ENCODE results near the gene NIPAL1.
"Not testable (repeated sequence)": the region's sequence is repeated elsewhere in the genome, so short reads cannot be mapped to it uniquely, and the experiment has no call there.

The NIPAL1 gene

GRCh38 chr4:48016141-48017107, at the start of gene NIPAL1, which contains the start of gene CNGA1:
Gene NIPAL1, plus strand, starts transcription at chr4:48016772. Its CDS starts 68 bp downstream, at chr4:48016840.
Gene CNGA1, minus strand, starts transcription at chr4:48016681. Its CDS starts 63,992 bp downstream, at chr4:47952689.
- in situ Hi-C loops (cut with MboI; ENCODE audit: low pct_unique_long_range_greater_than_20kb, low sequenced_read_pairs) = no loop called here
- peak; percentile 75 for DNase-seq

- in situ Hi-C loops (cut with MboI; ENCODE audit: low pct_unique_long_range_greater_than_20kb, low sequenced_read_pairs) = no loop called here
- no peak for DNase-seq
Observed at GRCh38 chr4:47968847-47969246, 47.7 kb upstream of the NIPAL1 start.

GRCh38 chr4:47972181-47972580, 44.4 kb upstream of the NIPAL1 start:
- DNase-seq = no peak
- in situ Hi-C loops (cut with MboI; ENCODE audit: low pct_unique_long_range_greater_than_20kb, low sequenced_read_pairs) = no loop called here

GRCh38 chr4:47972721-47973120, 43.9 kb upstream of the NIPAL1 start:
- no peak for DNase-seq
- in situ Hi-C loops (cut with MboI; ENCODE audit: low pct_unique_long_range_greater_than_20kb, low sequenced_read_pairs) = no loop called here

GRCh38 chr4:47974566-47974965, 42.0 kb upstream of the NIPAL1 start:
- in situ Hi-C loops (cut with MboI; ENCODE audit: low pct_unique_long_range_greater_than_20kb, low sequenced_read_pairs) = no loop called here
- DNase-seq = no peak

- in situ Hi-C loops (cut with MboI; ENCODE audit: low pct_unique_long_range_greater_than_20kb, low sequenced_read_pairs) = no loop called here
- DNase-seq = no peak
Observed at GRCh38 chr4:47990145-47990544, 26.4 kb upstream of the NIPAL1 start.

- DNase-seq; in situ Hi-C loops (cut with MboI; ENCODE audit: low pct_unique_long_range_greater_than_20kb, low sequenced_read_pairs): not testable (repeated sequence)
Observed at GRCh38 chr4:47992475-47992874, 24.1 kb upstream of the NIPAL1 start.

GRCh38 chr4:47996021-47996420, 20.6 kb upstream of the NIPAL1 start:
- in situ Hi-C loops (cut with MboI; ENCODE audit: low pct_unique_long_range_greater_than_20kb, low sequenced_read_pairs) = no loop called here
- DNase-seq = no peak

GRCh38 chr4:48002267-48002666, 14.3 kb upstream of the NIPAL1 start:
- no peak for DNase-seq
- in situ Hi-C loops (cut with MboI; ENCODE audit: low pct_unique_long_range_greater_than_20kb, low sequenced_read_pairs) = no loop called here

GRCh38 chr4:48003568-48003967, 13.0 kb upstream of the NIPAL1 start:
- peak; percentile 41 for DNase-seq
- in situ Hi-C loops (cut with MboI; ENCODE audit: low pct_unique_long_range_greater_than_20kb, low sequenced_read_pairs) = not testable (repeated sequence)

GRCh38 chr4:48005781-48006180, 10.8 kb upstream of the NIPAL1 start:
- DNase-seq = no peak
- in situ Hi-C loops (cut with MboI; ENCODE audit: low pct_unique_long_range_greater_than_20kb, low sequenced_read_pairs) = no loop called here

- in situ Hi-C loops (cut with MboI; ENCODE audit: low pct_unique_long_range_greater_than_20kb, low sequenced_read_pairs) = no loop called here
- peak; percentile 27 for DNase-seq
Observed at GRCh38 chr4:48008021-48008596, 8.5 kb upstream of the NIPAL1 start.

- DNase-seq; in situ Hi-C loops (cut with MboI; ENCODE audit: low pct_unique_long_range_greater_than_20kb, low sequenced_read_pairs): not testable (repeated sequence)
Observed at GRCh38 chr4:48010906-48011305, 5.7 kb upstream of the NIPAL1 start.

- in situ Hi-C loops (cut with MboI; ENCODE audit: low pct_unique_long_range_greater_than_20kb, low sequenced_read_pairs) = no loop called here
- DNase-seq = no peak
Observed at GRCh38 chr4:48011722-48012121, 4.8 kb upstream of the NIPAL1 start.

GRCh38 chr4:48012824-48013223, 3.7 kb upstream of the NIPAL1 start:
- no peak for DNase-seq
- in situ Hi-C loops (cut with MboI; ENCODE audit: low pct_unique_long_range_greater_than_20kb, low sequenced_read_pairs) = no loop called here

- DNase-seq = no peak
- in situ Hi-C loops (cut with MboI; ENCODE audit: low pct_unique_long_range_greater_than_20kb, low sequenced_read_pairs) = no loop called here
Observed at GRCh38 chr4:48015216-48015615, 1.4 kb upstream of the NIPAL1 start.

- in situ Hi-C loops (cut with MboI; ENCODE audit: low pct_unique_long_range_greater_than_20kb, low sequenced_read_pairs) = no loop called here
Observed at GRCh38 chr4:48015678-48016077, 894 bp upstream of the NIPAL1 start.

GRCh38 chr4:48017108-48017571, 568 bp downstream of the NIPAL1 start:
- in situ Hi-C loops (cut with MboI; ENCODE audit: low pct_unique_long_range_greater_than_20kb, low sequenced_read_pairs) = no loop called here
- peak; percentile 31 for DNase-seq

More at GRCh38 chr4:48015678-48016077, 894 bp upstream of the NIPAL1 start:
- no peak for DNase-seq

- no peak for DNase-seq
- in situ Hi-C loops (cut with MboI; ENCODE audit: low pct_unique_long_range_greater_than_20kb, low sequenced_read_pairs) = no loop called here
Observed at GRCh38 chr4:48018112-48018511, 1.5 kb downstream of the NIPAL1 start.

GRCh38 chr4:48021100-48021499, 4.5 kb downstream of the NIPAL1 start:
- no peak for DNase-seq
- in situ Hi-C loops (cut with MboI; ENCODE audit: low pct_unique_long_range_greater_than_20kb, low sequenced_read_pairs) = no loop called here
